Esophagus squamous epithelium (tissue), 5 donors: Measurements from ENCODE around the gene ZZZ3. TPM values are rescaled to one million over a fixed set of nuclear protein-coding genes. Genes with fewer than 3 reads are reported as not detected.
A peak's percentile ranks its signal among the peaks of the same experiment; 100 is the strongest.

ENCODE experiments used
- DNase-seq: peaks from one replicate; lab custom pipeline; 2025; lab: John Stamatoyannopoulos, UW
- H3K27ac ChIP-seq, 4 donors: fragments of 200-600 bp; sonication (generic); one replicate each; pipeline ENCODE4 v1.5.1; 2016 to 2019; ENCODE audit warnings: mild to moderate bottlenecking in 1 of 4
- H3K27me3 ChIP-seq, 4 donors: fragments of 200-600 bp; sonication (generic); 1 replicate in 3 of 4; 2 replicates in 1 of 4; pipeline versions ENCODE4 v1.5.1 to v1.6.0; 2017 to 2021; ENCODE audit warnings: antibody characterized with exemption in 1 of 4
- H3K36me3 ChIP-seq, 3 donors: fragments of 200-600 bp; sonication (generic); one replicate each; pipeline ENCODE4 v1.5.1; 2016 to 2019
- H3K4me1 ChIP-seq, 3 donors: fragments of 200-600 bp; sonication (generic); one replicate each; pipeline ENCODE4 v1.5.1; 2017 to 2019
- H3K4me3 ChIP-seq, 4 donors: fragments of 200-600 bp; sonication (generic); 1 replicate in 3 of 4; 2 replicates in 1 of 4; pipeline ENCODE4 v1.5.1; 2016 to 2019; ENCODE audit warnings: mild to moderate bottlenecking in 2 of 4, moderate library complexity in 1 of 4
- H3K9me3 ChIP-seq, 3 donors: fragments of 200-600 bp; sonication (generic); one replicate each; pipeline ENCODE4 v1.5.1; 2016 to 2019
- CTCF ChIP-seq, 6 experiments: fragments of 450-650 bp in 4 of 6; fragments of 200-600 bp in 2 of 6; sonication (generic) in 2 of 6; IDR thresholded peaks; one replicate each; pipeline ENCODE4 v1.5.1; 2016 to 2019; ENCODE audit warnings: antibody characterized with exemption in 6 of 6, mild to moderate bottlenecking in 4 of 6, moderate library complexity in 4 of 6
- POLR2A ChIP-seq, 4 donors: fragments of 450-650 bp; IDR thresholded peaks; one replicate each; pipeline ENCODE4 v1.6.1; 2017; ENCODE audit warnings: antibody characterized with exemption in 4 of 4, mild to moderate bottlenecking in 4 of 4, moderate library complexity in 3 of 4
- WGBS, 2 donors: methylation state at CpG; one replicate each; pipeline ENCODE4 v1.1.5; 2018; 5-methylcytosine and 5-hydroxymethylcytosine counted together
- intact Hi-C: fragments of 100-400 bp; cut with DNase I; formaldehyde crosslinking; loops from one replicate; pipeline ENCODE4 v1.15.0; 2022
- total RNA-seq, 4 donors: library from RNA; depleted of rRNA; stranded (reverse); fragments of >200 nt; gene quantifications; one replicate each; pipeline ENCODE4 v1.1.0, GENCODE V29; 2016
- donor health status: DM: yes; HTN: yes; CAD: no.

Gene ZZZ3
- total RNA-seq, 4 donors from 2014 or later = 25.3 to 65.6 (median 33.1) TPM

- peaks cover 0 to 29% (median 0%) of the 10 kb centered on the region in 3 donors for H3K36me3 ChIP-seq
- intact Hi-C loops = no loop called here
- 42% methylated on average over 4 of the region's 21 CpGs; no CpG with 5 or more reads in 1 of the 2 donors for WGBS, 2 donors
- H3K27ac ChIP-seq = no peak overlapping the region
- TF ChIP-seq POLR2A (IDR thresholded peaks at IDR 0.05) (no peak), CTCF (IDR thresholded peaks at IDR 0.05) (peak in 2 of 6 experiments; percentile 6 to 37)
- no peak for DNase-seq
- H3K9me3 ChIP-seq = no peaks in the 10 kb centered on the region
- no peaks in the 10 kb centered on the region for H3K27me3 ChIP-seq
- peaks cover 6 to 16% (median 11%) of the 10 kb centered on the region in 3 donors for H3K4me1 ChIP-seq
- peak overlapping the region; percentile 15 to 49 (median 30) for H3K4me3 ChIP-seq
Measured at GRCh38 chr1:77687519-77687906, 5.1 kb upstream of the ZZZ3 start.

- 71% methylated on average over 3 of the region's 33 CpGs; no CpG with 5 or more reads in 1 of the 2 donors for WGBS, 2 donors
- H3K36me3 ChIP-seq = peaks cover 0 to 24% (median 0%) of the 10 kb centered on the region in 3 donors
Measured at GRCh38 chr1:77686796-77687518, 4.5 kb upstream of the ZZZ3 start.

GRCh38 chr1:77683160-77684148 lies 996 bp upstream of the ZZZ3 start:
- intact Hi-C loops = no loop called here
- DNase-seq = peak; percentile 73
- H3K4me3 ChIP-seq = peak overlapping the region; percentile 53 to 87 (median 86)
- TF ChIP-seq POLR2A (IDR thresholded peaks at IDR 0.05) (peak in 2 of 4 donors; percentile 47 to 57), CTCF (IDR thresholded peaks at IDR 0.05) (peak; percentile 66 to 97 (median 94))
- H3K27me3 ChIP-seq = no peaks in the 10 kb centered on the region
- peaks cover 9 to 52% (median 26%) of the 10 kb centered on the region in 3 donors for H3K4me1 ChIP-seq
- 0 to 1% methylated on average over 12 to 13 of the region's 72 CpGs for WGBS, 2 donors
- peak overlapping the region; percentile 83 to 96 (median 94) for H3K27ac ChIP-seq
- H3K36me3 ChIP-seq = no peaks in the 10 kb centered on the region
- no peaks in the 10 kb centered on the region for H3K9me3 ChIP-seq

More at GRCh38 chr1:77686796-77687518, 4.5 kb upstream of the ZZZ3 start:
- Histone ChIP-seq H3K27me3 (no peaks in the 10 kb centered on the region), H3K4me1 (peaks cover 6 to 18% (median 11%) of the 10 kb centered on the region in 3 donors), H3K9me3 (no peaks in the 10 kb centered on the region), H3K4me3 (peak overlapping the region in 2 of 4 donors; percentile 29 to 49), H3K27ac (no peak overlapping the region)
- TF ChIP-seq POLR2A (IDR thresholded peaks at IDR 0.05) (no peak), CTCF (IDR thresholded peaks at IDR 0.05) (no peak)
- DNase-seq = no peak
- intact Hi-C loops = no loop called here

- 79 to 80% methylated on average over 2 of the region's 2 CpGs for WGBS, 2 donors
- intact Hi-C loops = no loop called here
- no peak for DNase-seq
- no peak overlapping the region for H3K4me3 ChIP-seq
- TF ChIP-seq POLR2A (IDR thresholded peaks at IDR 0.05) (no peak), CTCF (IDR thresholded peaks at IDR 0.05) (no peak)
- peaks cover 9 to 64% (median 26%) of the 10 kb centered on the region in 3 donors for H3K4me1 ChIP-seq
- H3K36me3 ChIP-seq = no peaks in the 10 kb centered on the region
- no peak overlapping the region for H3K27ac ChIP-seq
- no peaks in the 10 kb centered on the region for H3K9me3 ChIP-seq
- H3K27me3 ChIP-seq = no peaks in the 10 kb centered on the region
Measured at GRCh38 chr1:77680173-77680572, 2.3 kb downstream of the ZZZ3 start.
